ENCODE data around the gene EVI2B.
"Not testable (repeated sequence)": the region's sequence is repeated elsewhere in the genome, so short reads cannot be mapped to it uniquely, and the experiment has no call there.

The EVI2B gene

GRCh38 chr17:31313982-31314781, at the start of gene EVI2B:
TSS of gene EVI2B (minus strand) at chr17:31314054. CDS start at chr17:31305609, 8,445 bp downstream.
- DNase-seq = no peak

GRCh38 chr17:31357839-31358394, 44.1 kb upstream of the EVI2B start:
- no peak for DNase-seq

GRCh38 chr17:31357091-31357490, 43.2 kb upstream of the EVI2B start:
- DNase-seq = no peak

- DNase-seq = no peak
Observed at GRCh38 chr17:31355935-31356334, 42.1 kb upstream of the EVI2B start.

- DNase-seq = no peak
Observed at GRCh38 chr17:31349454-31349853, 35.6 kb upstream of the EVI2B start.

- DNase-seq = not testable (repeated sequence)
Observed at GRCh38 chr17:31345191-31345747, 31.4 kb upstream of the EVI2B start.

- DNase-seq = no peak
Observed at GRCh38 chr17:31339906-31340661, 26.2 kb upstream of the EVI2B start.

- no peak for DNase-seq
Observed at GRCh38 chr17:31329221-31329620, 15.4 kb upstream of the EVI2B start.

GRCh38 chr17:31328160-31328535, 14.3 kb upstream of the EVI2B start:
- DNase-seq = no peak

GRCh38 chr17:31327534-31328159, 13.8 kb upstream of the EVI2B start:
- no peak for DNase-seq

GRCh38 chr17:31323551-31323950, 9.7 kb upstream of the EVI2B start:
- DNase-seq = no peak

- no peak for DNase-seq
Observed at GRCh38 chr17:31321966-31322365, 8.1 kb upstream of the EVI2B start.

GRCh38 chr17:31321481-31321880, 7.6 kb upstream of the EVI2B start, which contains the start of gene EVI2A:
TSS of gene EVI2A (minus strand) at chr17:31321622. CDS start at chr17:31319013, 2,609 bp downstream.
- DNase-seq = peak; percentile 69

- DNase-seq = no peak
Observed at GRCh38 chr17:31320791-31321190, 6.9 kb upstream of the EVI2B start.

GRCh38 chr17:31320241-31320640, 6.4 kb upstream of the EVI2B start:
- no peak for DNase-seq

- no peak for DNase-seq
Observed at GRCh38 chr17:31318851-31319661, 5.2 kb upstream of the EVI2B start.

- peak; percentile 66 for DNase-seq
Observed at GRCh38 chr17:31318298-31318801, 4.5 kb upstream of the EVI2B start.

- no peak for DNase-seq
Observed at GRCh38 chr17:31314782-31315100, 887 bp upstream of the EVI2B start.

- DNase-seq = peak; percentile 47
Observed at GRCh38 chr17:31312223-31312622, 1.6 kb downstream of the EVI2B start.

GRCh38 chr17:31311526-31311925, 2.3 kb downstream of the EVI2B start:
- no peak for DNase-seq

- DNase-seq = no peak
Observed at GRCh38 chr17:31310886-31311285, 3.0 kb downstream of the EVI2B start.

GRCh38 chr17:31310260-31310659, 3.6 kb downstream of the EVI2B start:
- DNase-seq = peak; percentile 60
